B cell (primary cell): Measurements from ENCODE around the gene LRP6. TPM values are rescaled to one million over a fixed set of nuclear protein-coding genes. Genes with fewer than 3 reads are reported as not detected.

ENCODE experiments used
- ATAC-seq: fragments of 200-7000 bp; cut with Tn5 transposase; one replicate; pipeline ENCODE4 v1.10.0; 2021; ENCODE audit warnings: low read depth, mild to moderate bottlenecking, moderate number of reproducible peaks, moderate library complexity
- CTCF ChIA-PET: fragments of 350-600 bp; sonication (Branson Sonifier 250); formaldehyde crosslinking; loops from one replicate; lab custom pipeline; 2021; ENCODE audit warnings: antibody characterized with exemption, inconsistent platforms; lab: Charles Lee
- POLR2A ChIA-PET: fragments of 350-600 bp; sonication (Branson Sonifier 250); formaldehyde crosslinking; loops from one replicate; lab custom pipeline; 2021; ENCODE audit warnings: antibody characterized with exemption; lab: Charles Lee
- DNase-seq: peaks from one replicate; pipeline ENCODE4 v3.0.0; 2013
- H2AFZ ChIP-seq: 2 replicates; pipeline ENCODE4 v1.6.1; 2012; ENCODE audit warnings: mild to moderate bottlenecking, low read depth, low read length; ENCODE audit not compliant: insufficient read depth, poor library complexity, severe bottlenecking
- H3K27ac ChIP-seq, 2 donors: 1 replicate in 1 of 2; 2 replicates in 1 of 2; pipeline ENCODE4 v1.5.1; 2012 to 2013; ENCODE audit warnings: low read length in 2 of 2, mild to moderate bottlenecking in 2 of 2, moderate library complexity in 1 of 2
- H3K27me3 ChIP-seq, 4 experiments: fragments of 200-600 bp in 1 of 4; sonication (generic) in 1 of 4; replicated peaks in 1 of 4; 1 replicate in 2 of 4; 2 replicates in 2 of 4; pipeline versions ENCODE4 v1.6.1 to v1.7.0; 2013 to 2016; ENCODE audit warnings: low read length in 3 of 4, mild to moderate bottlenecking in 2 of 4, mixed read lengths in 1 of 4, moderate library complexity in 1 of 4; ENCODE audit not compliant: insufficient read depth in 4 of 4, control insufficient read depth in 3 of 4; ENCODE audit errors: control extremely low read depth in 1 of 4
- H3K36me3 ChIP-seq, 2 experiments: replicated peaks in 1 of 2; 1 replicate in 1 of 2; 2 replicates in 1 of 2; pipeline versions ENCODE4 v1.6.1 to v1.7.1; 2013; ENCODE audit warnings: low read length in 1 of 2; ENCODE audit not compliant: insufficient read depth in 2 of 2, control insufficient read depth in 1 of 2; ENCODE audit errors: control extremely low read depth in 1 of 2, extremely low read depth in 1 of 2
- H3K4me1 ChIP-seq, 2 donors: fragments of 200-600 bp in 1 of 2; sonication (generic) in 1 of 2; 1 replicate in 1 of 2; 2 replicates in 1 of 2; pipeline versions ENCODE4 v1.5.1 to v1.6.1; 2013 to 2017; ENCODE audit warnings: low read length in 2 of 2; ENCODE audit not compliant: control insufficient read depth in 2 of 2, insufficient read depth in 2 of 2
- H3K4me2 ChIP-seq: replicated peaks from 2 replicates; pipeline ENCODE3; 2012; ENCODE audit warnings: mild to moderate bottlenecking, low read depth, low read length; ENCODE audit not compliant: poor library complexity, severe bottlenecking
- H3K4me3 ChIP-seq, 5 experiments: fragments of 200-600 bp in 1 of 5; sonication (generic) in 1 of 5; 1 replicate in 3 of 5; 2 replicates in 2 of 5; pipeline versions ENCODE4 v1.5.1 to v1.7.0; 2011 to 2016; ENCODE audit warnings: low read length in 4 of 5, mild to moderate bottlenecking in 4 of 5, low read depth in 2 of 5, control low read depth in 1 of 5, moderate library complexity in 1 of 5; ENCODE audit not compliant: insufficient read depth in 1 of 5; ENCODE audit errors: control extremely low read depth in 1 of 5, extremely low read depth in 1 of 5
- H3K79me2 ChIP-seq: fragments of 200-600 bp; sonication (generic); one replicate; pipeline ENCODE4 v1.6.0; 2016; ENCODE audit warnings: low read length; ENCODE audit not compliant: control insufficient read depth, insufficient read depth
- H3K9ac ChIP-seq: fragments of 200-600 bp; sonication (generic); 2 replicates; pipeline ENCODE4 v1.6.1; 2017; ENCODE audit warnings: mild to moderate bottlenecking, low read length, moderate library complexity
- H3K9me3 ChIP-seq, 3 donors: one replicate each; pipeline versions ENCODE4 v1.6.1 to v1.7.1; 2013; ENCODE audit warnings: low read length in 2 of 3; ENCODE audit not compliant: control insufficient read depth in 2 of 3, insufficient read depth in 1 of 3; ENCODE audit errors: control extremely low read depth in 1 of 3
- H4K20me1 ChIP-seq: 2 replicates; pipeline ENCODE4 v1.6.0; 2012; ENCODE audit warnings: mild to moderate bottlenecking, low read length; ENCODE audit not compliant: insufficient read depth, control insufficient read depth, poor library complexity, severe bottlenecking
- H3K27ac Mint-ChIP-seq: one replicate; pipeline ENCODE4 v1.8.0; 2021; ENCODE audit warnings: mixed read lengths
- H3K27me3 Mint-ChIP-seq: one replicate; pipeline ENCODE4 v1.8.0; 2021; ENCODE audit warnings: mixed read lengths
- H3K4me1 Mint-ChIP-seq: one replicate; pipeline ENCODE4 v1.8.0; 2021; ENCODE audit warnings: mixed read lengths
- H3K4me3 Mint-ChIP-seq: one replicate; pipeline ENCODE4 v1.8.0; 2021; ENCODE audit warnings: mixed read lengths
- H3K9me3 Mint-ChIP-seq: one replicate; pipeline ENCODE4 v1.8.0; 2022; ENCODE audit warnings: mixed read lengths; ENCODE audit not compliant: insufficient read depth
- CTCF ChIP-seq: fragments of 200-600 bp; IDR thresholded peaks from one replicate; pipeline ENCODE4 v1.8.0; 2022; ENCODE audit warnings: antibody characterized with exemption, mild to moderate bottlenecking
- EZH2 ChIP-seq: IDR thresholded peaks from 2 replicates; pipeline ENCODE4 v1.6.1; 2012; ENCODE audit warnings: borderline replicate concordance, low read depth, mild to moderate bottlenecking, moderate library complexity, low read length; ENCODE audit not compliant: insufficient read depth, poor library complexity, severe bottlenecking
- WGBS: methylation state at CpG from one replicate; pipeline ENCODE4 v1.1.5; 2013; ENCODE audit warnings: missing lambda C conversion rate; ENCODE audit not compliant: insufficient coverage; 5-methylcytosine and 5-hydroxymethylcytosine counted together
- intact Hi-C: fragments of 100-400 bp; cut with micrococcal nuclease; formaldehyde crosslinking; loops from one replicate; pipeline ENCODE4 v1.10.0; 2022
- polyA plus RNA-seq: library from polyadenylated mRNA; depleted of rRNA; stranded (reverse); fragments of >200 nt; gene quantifications from 2 replicates; pipeline ENCODE4 v1.2.3, GENCODE V29; 2012
- total RNA-seq, 2 donors: library from RNA; stranded (reverse); fragments of 120-200 nt in 1 of 2; gene quantifications; 1 replicate in 1 of 2; 2 replicates in 1 of 2; pipeline versions ENCODE4 v1.2.3 to v1.2.4, GENCODE V29; 2013 to 2022

LRP6 gene
- total and polyA plus RNA-seq, 2 donors (not counting 1 experiment from before 2014, with no cell fraction given), result 0.34 to 2.8 TPM

- H4K20me1 ChIP-seq, result no peaks in the 10 kb centered on the region
- H3K27ac ChIP-seq, result no peak overlapping the region
- peaks cover 0 to 4% (median 0%) of the 10 kb centered on the region in 3 donors for H3K9me3 ChIP-seq
- DNase-seq (no peak), ATAC-seq (no peak)
- H3K4me2 ChIP-seq, result no peak overlapping the region
- TF ChIP-seq EZH2 (no peak), CTCF (no peak)
- WGBS, result no CpG with 5 or more reads among the region's 3 CpGs
- H3K4me3 Mint-ChIP-seq, result no peak overlapping the region
- ChIA-PET POLR2A (no interaction called here), CTCF (no interaction called here)
- H3K4me3 ChIP-seq, result no peak overlapping the region
- H3K27me3 ChIP-seq, result peaks cover 0 to 3% (median 1%) of the 10 kb centered on the region in 4 experiments
- no peaks in the 10 kb centered on the region for H3K4me1 Mint-ChIP-seq
- no peaks in the 10 kb centered on the region for H3K36me3 ChIP-seq
- no peaks in the 10 kb centered on the region for H3K9me3 Mint-ChIP-seq
- no peaks in the 10 kb centered on the region for H3K79me2 ChIP-seq
- no peak overlapping the region for H3K27ac Mint-ChIP-seq
- no peak overlapping the region for H2AFZ ChIP-seq
- peaks cover 18% of the 10 kb centered on the region for H3K27me3 Mint-ChIP-seq
- H3K4me1 ChIP-seq, result no peaks in the 10 kb centered on the region
- no peak overlapping the region for H3K9ac ChIP-seq
- intact Hi-C loops, result no loop called here
Observed at GRCh38 chr12:12282202-12282601, 15.4 kb upstream of the LRP6 start.

GRCh38 chr12:12281134-12281533 lies 14.3 kb upstream of the LRP6 start:
- H3K4me3 Mint-ChIP-seq, result no peak overlapping the region
- ChIA-PET POLR2A (no interaction called here), CTCF (interaction anchor here (0.7 kb wide), 1 partner anchor 20 kb away, joined by 4 read pairs; no protein-coding TSS in a partner anchor)
- DNase-seq, result no peak
- H3K27ac Mint-ChIP-seq, result no peak overlapping the region
- H3K27me3 Mint-ChIP-seq, result peaks cover 18% of the 10 kb centered on the region
- Histone ChIP-seq H3K27me3 (peaks cover 0 to 3% (median 1%) of the 10 kb centered on the region in 4 experiments), H3K4me3 (no peak overlapping the region), H2AFZ (no peak overlapping the region), H3K4me2 (no peak overlapping the region), H4K20me1 (no peaks in the 10 kb centered on the region), H3K27ac (no peak overlapping the region), H3K9ac (no peak overlapping the region), H3K9me3 (peaks cover 0 to 9% (median 2%) of the 10 kb centered on the region in 3 donors), H3K36me3 (no peaks in the 10 kb centered on the region), H3K79me2 (no peaks in the 10 kb centered on the region), H3K4me1 (no peaks in the 10 kb centered on the region)
- no peak for ATAC-seq
- H3K9me3 Mint-ChIP-seq, result peaks cover under 1% of the 10 kb centered on the region
- no peaks in the 10 kb centered on the region for H3K4me1 Mint-ChIP-seq
- WGBS, result no CpG with 5 or more reads among the region's 1 CpG
- intact Hi-C loops, result no loop called here
- TF ChIP-seq CTCF, result no peak
- no peak for TF ChIP-seq EZH2
